Measurements from ENCODE around the gene TMPRSS3. TPM values are rescaled to one million over a fixed set of nuclear protein-coding genes. Genes with fewer than 3 reads are reported as not detected.

TMPRSS3 gene
- total and polyA plus RNA-seq, 2 of the 13 experiments (the other 11 are each of a cell fraction or from before 2014, with no cell fraction given) = 2.8 to 16.9 TPM

- H3K36me3 ChIP-seq (replicated peaks in 1 of 2; ENCODE audit: control insufficient read depth in 1 of 2, insufficient read depth in 2 of 2, low read length in 2 of 2) = no peaks in the 10 kb centered on the region
- no peak for FAIRE-seq
- H3K9ac ChIP-seq (ENCODE audit: insufficient read depth, low read depth, low read length) = no peak overlapping the region
- 85% methylated on average over 15 of the region's 17 CpGs for WGBS (ENCODE audit: low lambda C conversion rate)
- CTCF ChIA-PET (ENCODE audit: low intra/inter-chr PET ratio, low total read pairs) = no interaction called here
- BruUV-seq (replicated peaks) = no TSS peak
- POLR2A ChIA-PET = no interaction called here
- peaks cover 14% of the 10 kb centered on the region for H3K4me1 ChIP-seq (ENCODE audit: insufficient read depth, low read length)
- no peaks in the 10 kb centered on the region for H3K9me3 ChIP-seq (ENCODE audit: low read length)
- no peaks in the 10 kb centered on the region for H3K79me2 ChIP-seq (ENCODE audit: insufficient read depth, low read length)
- DNase-seq (ENCODE audit: low spot score) = no peak
- no peak for TF ChIP-seq FLYWCH1 (CRISPR knock-in tag; IDR thresholded peaks at IDR 0.05)
- no peak for TF ChIP-seq ZNF343 (CRISPR knock-in tag; IDR thresholded peaks at IDR 0.05)
- TF ChIP-seq TGIF2 (CRISPR knock-in tag; IDR thresholded peaks at IDR 0.05) = no peak
- no peak for TF ChIP-seq ZBTB2 (CRISPR knock-in tag; IDR thresholded peaks at IDR 0.05; ENCODE audit: low read depth)
- TF ChIP-seq PPARG (CRISPR knock-in tag; conservative IDR thresholded peaks at IDR 0.05) = no peak
- no peak for TF ChIP-seq NFATC3 (CRISPR knock-in tag; IDR thresholded peaks at IDR 0.05)
- no peak for TF ChIP-seq SALL2 (CRISPR knock-in tag; IDR thresholded peaks at IDR 0.05)
- TF ChIP-seq REL (CRISPR knock-in tag; conservative IDR thresholded peaks at IDR 0.05) = no peak
- TF ChIP-seq SP2 (CRISPR knock-in tag; IDR thresholded peaks at IDR 0.05) = no peak
- TF ChIP-seq ZNF850 (CRISPR knock-in tag; conservative IDR thresholded peaks at IDR 0.05) = no peak
- intact Hi-C loops (cut with micrococcal nuclease; ENCODE audit: unreplicated experiment) (no loop called here), in situ Hi-C loops (cut with HindIII; ENCODE audit: extremely low pct_ligation_motif_present, low pct_unique_long_range_greater_than_20kb) (loop anchor here (5.0 kb wide), 1 partner anchor 68 kb away; no protein-coding TSS in a partner anchor)
- no peak overlapping the region for H3K4me2 ChIP-seq (ENCODE audit: low read depth, low read length)
- no peak for ATAC-seq
- no peak overlapping the region for H3K27ac ChIP-seq (ENCODE audit: extremely low read length, insufficient read depth, low read length)
- no peak overlapping the region for H2AFZ ChIP-seq (ENCODE audit: low read length)
- H4K20me1 ChIP-seq (ENCODE audit: insufficient read depth, low read length) = no peaks in the 10 kb centered on the region
- H3K4me3 ChIP-seq (replicated peaks in 1 of 3; ENCODE audit: insufficient read depth in 1 of 3, low read depth in 2 of 3, low read length in 3 of 3) = no peak overlapping the region
- no peaks in the 10 kb centered on the region for H3K27me3 ChIP-seq (ENCODE audit: control insufficient read depth in 1 of 2, insufficient read depth in 2 of 2, low read length in 2 of 2)
Measured at GRCh38 chr21:42379426-42380215, 16.2 kb downstream of the TMPRSS3 start.

Measured in HepG2 (cell line).